UCSD-AML1 (cell line): ENCODE measurements around the gene DCC.

ENCODE experiments used
- DNase-seq: peaks from one replicate; lab custom pipeline; 2025; ENCODE audit not compliant: unreplicated experiment; lab: John Stamatoyannopoulos, UW

DCC gene

GRCh38 chr18:52577795-52578194 lies 237.8 kb downstream of the DCC start:
- no peak for DNase-seq

GRCh38 chr18:52582061-52582460 lies 242.1 kb downstream of the DCC start:
- DNase-seq, result no peak

- no peak for DNase-seq
Measured at GRCh38 chr18:52582516-52582915, 242.5 kb downstream of the DCC start.

- no peak for DNase-seq
Measured at GRCh38 chr18:52588931-52589330, 248.9 kb downstream of the DCC start.

GRCh38 chr18:52596748-52597435 lies 256.9 kb downstream of the DCC start:
- no peak for DNase-seq

GRCh38 chr18:52598921-52599320 lies 258.9 kb downstream of the DCC start:
- no peak for DNase-seq

- no peak for DNase-seq
Measured at GRCh38 chr18:52602820-52603219, 262.8 kb downstream of the DCC start.

- no peak for DNase-seq
Measured at GRCh38 chr18:52605345-52605744, 265.3 kb downstream of the DCC start.

GRCh38 chr18:52607985-52608384 lies 268.0 kb downstream of the DCC start:
- DNase-seq, result no peak

- no peak for DNase-seq
Measured at GRCh38 chr18:52610451-52611115, 270.6 kb downstream of the DCC start.

GRCh38 chr18:52612406-52612805 lies 272.4 kb downstream of the DCC start:
- DNase-seq, result no peak

- no peak for DNase-seq
Measured at GRCh38 chr18:52615321-52615720, 275.3 kb downstream of the DCC start.

GRCh38 chr18:52615943-52616342 lies 275.9 kb downstream of the DCC start:
- no peak for DNase-seq

GRCh38 chr18:52617931-52618330 lies 277.9 kb downstream of the DCC start:
- no peak for DNase-seq

GRCh38 chr18:52620926-52621439 lies 281.0 kb downstream of the DCC start:
- no peak for DNase-seq

- no peak for DNase-seq
Measured at GRCh38 chr18:52624702-52625101, 284.7 kb downstream of the DCC start.

GRCh38 chr18:52636536-52636935 lies 296.5 kb downstream of the DCC start:
- DNase-seq, result no peak

- DNase-seq, result no peak
Measured at GRCh38 chr18:52648201-52648600, 308.2 kb downstream of the DCC start.

- DNase-seq, result no peak
Measured at GRCh38 chr18:52652391-52652790, 312.4 kb downstream of the DCC start.

GRCh38 chr18:52657043-52657805 lies 317.2 kb downstream of the DCC start:
- no peak for DNase-seq

GRCh38 chr18:52667463-52668065 lies 327.6 kb downstream of the DCC start:
- DNase-seq, result no peak
